CD4-positive, alpha-beta T cell treated with Interleukin-17A for 1 hour (primary cell): Measurements from ENCODE around the gene ZNF555.
A peak's percentile ranks its signal among the peaks of the same experiment; 100 is the strongest.
"Not testable (repeated sequence)": the region's sequence is repeated elsewhere in the genome, so short reads cannot be mapped to it uniquely, and the experiment has no call there.

Source experiments
- DNase-seq: peaks from one replicate; pipeline ENCODE4 v3.0.0-alpha.2; 2020

The ZNF555 gene

GRCh38 chr19:2872175-2872574 lies 30.9 kb downstream of the ZNF555 start:
- DNase-seq = peak; percentile 21

DNA sequence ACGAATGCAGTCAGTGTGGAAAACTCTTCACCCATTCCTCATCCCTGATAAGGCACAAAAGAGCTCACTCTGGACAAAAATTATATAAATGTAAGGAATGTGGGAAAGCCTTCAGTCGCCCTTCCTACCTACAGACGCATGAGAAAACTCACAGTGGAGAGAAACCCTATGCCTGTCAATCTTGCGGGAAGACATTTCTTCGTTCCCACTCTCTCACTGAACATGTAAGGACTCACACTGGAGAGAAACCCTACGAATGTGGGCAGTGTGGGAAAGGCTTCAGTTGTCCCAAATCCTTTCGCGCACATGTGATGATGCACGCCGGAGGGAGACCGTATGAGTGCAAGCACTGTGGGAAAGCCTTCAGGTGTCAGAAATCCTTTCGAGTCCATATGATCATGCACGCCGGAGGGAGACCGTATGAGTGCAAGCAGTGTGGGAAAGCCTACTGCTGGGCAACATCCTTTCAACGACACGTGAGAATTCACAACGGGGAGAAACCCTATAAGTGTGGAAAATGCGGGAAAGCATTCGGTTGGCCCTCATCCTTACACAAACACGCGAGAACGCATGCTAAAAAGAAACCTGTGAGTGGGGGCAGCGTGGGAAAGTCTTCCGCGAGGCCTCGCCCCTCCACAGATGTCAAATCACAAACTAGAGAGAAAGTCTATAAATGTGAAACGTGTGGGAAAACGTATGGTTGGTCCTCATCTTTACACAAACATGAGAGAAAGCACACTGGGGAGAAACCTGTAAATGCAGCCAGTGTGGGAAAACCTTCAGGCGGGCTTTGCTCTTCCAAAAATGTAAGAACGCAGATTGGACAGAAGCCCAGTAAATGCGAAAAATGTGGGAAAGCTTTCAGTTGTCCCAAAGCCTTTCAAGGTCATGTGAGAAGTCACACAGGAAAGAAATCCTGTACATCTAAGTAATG lies 36.4 kb downstream of the ZNF555 start:
- DNase-seq = no peak

DNA sequence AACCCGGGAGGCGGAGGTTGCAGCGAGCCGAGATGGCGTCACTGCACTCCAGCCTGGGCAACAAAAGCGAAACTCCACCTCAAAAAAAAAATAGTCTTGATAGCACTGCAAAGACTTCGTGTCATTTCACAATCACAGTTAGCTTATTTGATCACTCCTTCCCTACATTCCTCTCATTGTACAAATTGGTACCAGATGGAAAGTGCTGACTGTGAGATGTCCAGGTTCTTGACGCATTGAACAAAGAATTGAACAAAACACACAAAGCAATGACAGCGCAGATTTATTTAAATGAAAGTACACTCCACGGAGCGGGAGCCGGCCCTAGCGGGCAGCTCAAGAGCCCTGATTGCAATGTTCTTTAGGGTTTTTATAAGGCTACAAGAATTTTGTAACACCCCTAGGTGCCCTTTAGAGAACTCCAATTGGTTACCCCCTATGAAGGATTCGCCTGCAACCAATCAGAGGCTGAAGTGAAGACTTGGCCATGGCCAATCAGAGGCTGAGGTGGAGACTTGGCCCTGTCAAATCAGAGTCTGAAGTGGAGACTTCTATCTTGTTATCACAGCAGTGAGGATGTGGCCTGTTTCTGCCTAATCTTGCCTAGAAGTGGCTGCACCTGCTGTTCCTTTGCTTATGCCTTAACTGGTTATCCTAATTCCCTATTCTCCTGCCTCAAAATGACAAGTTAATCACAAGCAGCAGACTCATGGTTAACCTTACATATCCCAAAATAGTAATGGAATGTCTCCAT lies 42.6 kb downstream of the ZNF555 start:
- DNase-seq = no peak

- no peak for DNase-seq
Measured at GRCh38 chr19:2885736-2886135, 44.5 kb downstream of the ZNF555 start.

DNA sequence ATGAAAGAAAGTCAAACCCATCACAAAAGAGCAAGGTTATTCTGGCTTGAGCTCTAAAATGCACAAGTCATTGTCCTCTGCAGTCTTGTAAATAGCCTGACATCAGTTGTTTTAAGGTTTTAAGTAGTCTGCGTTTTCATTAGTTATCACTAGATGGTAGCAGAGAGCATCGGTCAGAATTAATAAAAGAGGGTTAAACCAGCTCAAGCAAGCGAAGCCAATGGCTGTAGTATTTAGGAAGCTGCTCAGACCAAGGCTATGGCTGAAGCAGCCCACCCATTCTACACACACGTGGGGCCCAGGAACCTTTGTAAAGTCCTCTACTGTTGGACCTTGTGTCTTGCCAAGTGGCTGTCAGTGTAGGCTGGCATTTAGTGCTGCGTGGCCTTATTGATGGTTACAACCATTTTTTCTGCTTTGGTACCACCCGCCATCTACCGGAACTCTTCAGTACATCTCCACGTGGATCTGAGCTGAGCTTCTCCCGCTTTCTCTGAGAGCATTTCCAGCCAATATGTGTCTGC lies 46.2 kb downstream of the ZNF555 start:
- DNase-seq = peak; percentile 60

GRCh38 chr19:2888731-2889224 lies 47.5 kb downstream of the ZNF555 start:
- peak; percentile 68 for DNase-seq

DNA sequence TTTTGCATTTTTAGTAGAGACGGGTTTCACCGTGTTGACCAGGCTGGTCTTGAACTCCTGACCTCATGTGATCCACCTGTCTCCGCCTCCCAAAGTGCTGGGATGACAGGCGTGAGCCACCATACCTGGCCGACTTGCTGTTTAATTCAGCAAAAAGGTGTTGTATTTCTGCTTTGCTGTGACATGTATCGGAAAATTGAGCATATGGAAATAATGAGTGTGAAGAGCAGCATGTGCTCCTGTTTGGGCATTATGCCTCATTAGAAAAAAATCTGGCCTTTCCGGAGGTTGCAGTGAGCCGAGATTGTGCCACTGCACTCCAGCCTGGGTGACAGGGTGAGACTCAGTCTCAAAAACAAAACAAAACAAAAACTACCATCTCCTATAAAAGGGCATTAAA lies 49.3 kb downstream of the ZNF555 start:
- DNase-seq = not testable (repeated sequence)

- no peak for DNase-seq
Measured at GRCh38 chr19:2896694-2897093, 55.4 kb downstream of the ZNF555 start.

GRCh38 chr19:2900296-2901252 lies 59.3 kb downstream of the ZNF555 start, which contains the start of gene ZNF57:
Gene ZNF57, plus strand, starts transcription at chr19:2900928. Its CDS starts 118 bp downstream, at chr19:2901046.
- DNase-seq = peak; percentile 98

DNA sequence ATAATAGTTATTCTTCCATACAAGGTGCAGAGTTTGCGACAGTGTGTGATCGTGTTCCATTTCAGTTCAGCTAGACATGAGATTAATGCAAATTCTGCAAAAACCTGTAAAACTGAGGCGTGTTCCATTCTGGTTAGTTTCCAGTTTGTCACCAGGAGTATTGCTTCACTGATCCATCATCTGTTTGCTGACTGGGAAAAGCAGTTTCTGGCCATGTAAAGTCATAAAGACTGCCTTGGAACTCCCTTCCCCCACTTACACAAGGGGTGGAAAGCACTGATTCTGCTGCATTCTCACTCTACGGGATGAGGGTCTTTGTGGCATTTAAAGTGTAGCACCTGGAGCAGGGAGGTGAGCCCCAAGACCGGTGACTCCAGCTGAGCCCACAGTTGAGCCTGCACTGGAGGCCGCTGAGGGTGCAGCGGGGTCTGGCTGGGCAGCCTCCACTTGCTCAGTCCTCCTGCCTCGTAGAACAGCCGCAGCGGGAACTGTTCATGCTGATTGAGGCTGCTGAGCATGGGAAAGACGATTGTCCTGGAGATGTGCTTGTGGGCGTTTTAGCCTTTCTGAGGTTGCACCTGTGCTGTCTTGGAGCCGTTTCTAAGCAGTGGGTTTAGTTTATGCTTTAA lies 61.4 kb downstream of the ZNF555 start:
- no peak for DNase-seq

- not testable (repeated sequence) for DNase-seq
Measured at GRCh38 chr19:2903326-2903725, 62.1 kb downstream of the ZNF555 start.

- DNase-seq = no peak
Measured at GRCh38 chr19:2905918-2906519, 64.7 kb downstream of the ZNF555 start.

DNA sequence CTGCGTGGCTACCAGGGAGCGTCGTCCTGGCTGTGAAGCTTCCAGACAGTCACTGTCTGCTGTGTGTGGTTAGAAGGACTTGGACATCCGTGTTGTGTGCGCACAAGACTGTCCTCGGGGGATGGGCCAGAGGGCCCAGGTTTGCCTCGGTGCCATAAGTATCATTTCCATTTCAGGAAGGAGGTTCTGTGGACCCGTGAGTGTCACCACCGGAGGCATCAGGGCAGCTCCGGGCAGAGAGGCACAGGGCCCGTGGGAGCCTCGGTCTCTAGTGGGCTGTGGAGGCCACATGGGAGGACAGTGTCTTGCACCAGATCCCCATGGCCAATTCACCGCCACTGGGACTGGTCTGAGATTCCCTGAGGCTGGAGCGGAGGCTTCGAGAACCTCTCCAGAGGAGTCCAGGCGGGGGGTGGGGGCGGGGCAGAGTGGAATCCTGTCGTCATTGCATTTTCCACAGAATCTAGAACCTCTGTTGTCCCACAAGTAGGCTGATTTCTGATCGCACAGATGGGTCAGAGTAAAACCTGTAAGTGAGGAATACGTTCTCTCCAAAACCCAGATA lies 65.4 kb downstream of the ZNF555 start:
- no peak for DNase-seq
